ENCODE measurements around the gene REC114. TPM values are rescaled to one million over a fixed set of nuclear protein-coding genes. Genes with fewer than 3 reads are reported as not detected.

The REC114 gene
- total RNA-seq, 1 experiment from 2014 or later, result not detected

GRCh38 chr15:73570355-73571032, 127.5 kb downstream of the REC114 start:
- BruUV-seq (replicated peaks), result no TSS peak

GRCh38 chr15:73571346-73571745, 128.4 kb downstream of the REC114 start:
- no peak for TF ChIP-seq CTCF (IDR thresholded peaks at IDR 0.05; ENCODE audit: unreplicated experiment)
- Mint-ChIP-seq H3K4me3 (ENCODE audit: low read depth, unreplicated experiment) (no peak overlapping the region), H3K27me3 (ENCODE audit: unreplicated experiment) (no peaks in the 10 kb centered on the region), H3K9me3 (ENCODE audit: low read depth, unreplicated experiment) (no peaks in the 10 kb centered on the region), H3K27ac (ENCODE audit: unreplicated experiment) (no peak overlapping the region), H3K36me3 (ENCODE audit: insufficient read depth, unreplicated experiment) (peaks cover 10% of the 10 kb centered on the region), H3K4me1 (ENCODE audit: low read depth, unreplicated experiment) (no peaks in the 10 kb centered on the region)
- intact Hi-C loops (cut with micrococcal nuclease; ENCODE audit: unreplicated experiment), result no loop called here
- CTCF ChIA-PET, result interaction anchor here (1.3 to 3.2 kb wide), 3 partner anchors 10 to 128 kb away, joined by 3 to 12 read pairs (median 4); no protein-coding TSS in a partner anchor
- BruUV-seq (replicated peaks), result no TSS peak
- DNase-seq, result no peak

More at GRCh38 chr15:73570355-73571032, 127.5 kb downstream of the REC114 start:
- no peaks in the 10 kb centered on the region for H3K27me3 Mint-ChIP-seq (ENCODE audit: unreplicated experiment)
- DNase-seq, result no peak
- no peak for TF ChIP-seq CTCF (IDR thresholded peaks at IDR 0.05; ENCODE audit: unreplicated experiment)
- H3K36me3 Mint-ChIP-seq (ENCODE audit: insufficient read depth, unreplicated experiment), result peaks cover 10% of the 10 kb centered on the region
- H3K4me3 Mint-ChIP-seq (ENCODE audit: low read depth, unreplicated experiment), result no peak overlapping the region
- no peak overlapping the region for H3K27ac Mint-ChIP-seq (ENCODE audit: unreplicated experiment)
- H3K9me3 Mint-ChIP-seq (ENCODE audit: low read depth, unreplicated experiment), result no peaks in the 10 kb centered on the region
- peaks cover under 1% of the 10 kb centered on the region for H3K4me1 Mint-ChIP-seq (ENCODE audit: low read depth, unreplicated experiment)
- intact Hi-C loops (cut with micrococcal nuclease; ENCODE audit: unreplicated experiment), result no loop called here
- CTCF ChIA-PET, result interaction anchor here (1.3 to 3.2 kb wide), 2 partner anchors 9 to 66 kb away, joined by 3 to 12 read pairs; no protein-coding TSS in a partner anchor

- no peaks in the 10 kb centered on the region for H3K4me1 Mint-ChIP-seq (ENCODE audit: low read depth, unreplicated experiment)
- CTCF ChIA-PET, result interaction anchor here (1.3 kb wide), 1 partner anchor 127 kb away, joined by 4 read pairs; no protein-coding TSS in a partner anchor
- TF ChIP-seq CTCF (IDR thresholded peaks at IDR 0.05; ENCODE audit: unreplicated experiment), result no peak
- H3K27me3 Mint-ChIP-seq (ENCODE audit: unreplicated experiment), result no peaks in the 10 kb centered on the region
- H3K27ac Mint-ChIP-seq (ENCODE audit: unreplicated experiment), result no peak overlapping the region
- intact Hi-C loops (cut with micrococcal nuclease; ENCODE audit: unreplicated experiment), result no loop called here
- H3K9me3 Mint-ChIP-seq (ENCODE audit: low read depth, unreplicated experiment), result no peaks in the 10 kb centered on the region
- no TSS peak for BruUV-seq (replicated peaks)
- DNase-seq, result no peak
- H3K4me3 Mint-ChIP-seq (ENCODE audit: low read depth, unreplicated experiment), result no peak overlapping the region
- H3K36me3 Mint-ChIP-seq (ENCODE audit: insufficient read depth, unreplicated experiment), result peaks cover 10% of the 10 kb centered on the region
Observed at GRCh38 chr15:73572296-73572695, 129.3 kb downstream of the REC114 start.

GRCh38 chr15:73573037-73573436, 130.1 kb downstream of the REC114 start:
- Mint-ChIP-seq H3K27ac (ENCODE audit: unreplicated experiment) (no peak overlapping the region), H3K4me3 (ENCODE audit: low read depth, unreplicated experiment) (no peak overlapping the region), H3K9me3 (ENCODE audit: low read depth, unreplicated experiment) (no peaks in the 10 kb centered on the region), H3K27me3 (ENCODE audit: unreplicated experiment) (no peaks in the 10 kb centered on the region), H3K36me3 (ENCODE audit: insufficient read depth, unreplicated experiment) (peaks cover 10% of the 10 kb centered on the region), H3K4me1 (ENCODE audit: low read depth, unreplicated experiment) (peaks cover 6% of the 10 kb centered on the region)
- intact Hi-C loops (cut with micrococcal nuclease; ENCODE audit: unreplicated experiment), result no loop called here
- no TSS peak for BruUV-seq (replicated peaks)
- no peak for DNase-seq
- CTCF ChIA-PET, result no interaction called here
- no peak for TF ChIP-seq CTCF (IDR thresholded peaks at IDR 0.05; ENCODE audit: unreplicated experiment)

All from Calu3 (cell line).